Esophagus muscularis mucosa (tissue), 2 donors: Measurements from ENCODE around the gene TCN1.

Source experiments
- POLR2A ChIP-seq: fragments of 450-650 bp; IDR thresholded peaks from one replicate; pipeline ENCODE4 v1.6.1; 2017; ENCODE audit warnings: antibody characterized with exemption, moderate library complexity, mild to moderate bottlenecking, low read depth
- POLR2AphosphoS5 ChIP-seq, 2 donors: sonication (generic); formaldehyde crosslinking; IDR thresholded peaks; one replicate each; pipeline ENCODE4 v1.6.1; 2017; ENCODE audit warnings: antibody characterized with exemption in 2 of 2

GRCh38 chr11:59814021-59814420 lies 52.3 kb downstream of the TCN1 start:
- TF ChIP-seq POLR2A = no peak
- no peak for TF ChIP-seq POLR2AphosphoS5 (IDR thresholded peaks at IDR 0.05)
